Nephron (organoid): ENCODE data around the gene ERCC6L2.
A peak's percentile ranks its signal among the peaks of the same experiment; 100 is the strongest.

Experiments
- H3K27ac Mint-ChIP-seq, 3 experiments: 2 replicates each; pipeline ENCODE4 v1.8.0; 2020; ENCODE audit warnings: mixed read lengths in 3 of 3, mild to moderate bottlenecking in 2 of 3, moderate library complexity in 1 of 3
- H3K27me3 Mint-ChIP-seq: 2 replicates; pipeline ENCODE4 v1.8.0; 2021; ENCODE audit warnings: low read depth, mild to moderate bottlenecking, moderate library complexity, mixed read lengths
- H3K36me3 Mint-ChIP-seq: 2 replicates; pipeline ENCODE4 v1.8.0; 2020; ENCODE audit warnings: low read depth, mixed read lengths
- H3K4me1 Mint-ChIP-seq: 2 replicates; pipeline ENCODE4 v1.8.0; 2020; ENCODE audit warnings: mixed read lengths
- H3K4me3 Mint-ChIP-seq, 3 experiments: 2 replicates each; pipeline ENCODE4 v1.8.0; 2020; ENCODE audit warnings: mild to moderate bottlenecking in 3 of 3, mixed read lengths in 3 of 3, moderate library complexity in 2 of 3
- H3K9me3 Mint-ChIP-seq: 2 replicates; pipeline ENCODE4 v1.8.0; 2020; ENCODE audit warnings: mixed read lengths
- CTCF ChIP-seq, 3 experiments: fragments of 200-600 bp; sonication (generic); IDR thresholded peaks; one replicate each; pipeline ENCODE4 v1.5.0; 2021; ENCODE audit warnings: antibody characterized with exemption in 3 of 3; ENCODE audit not compliant: unreplicated experiment in 3 of 3

Gene ERCC6L2

GRCh38 chr9:95845751-95846150 is 29.7 kb upstream of the ERCC6L2 start:
- Mint-ChIP-seq H3K36me3 (peaks cover 36% of the 10 kb centered on the region), H3K4me3 (no peak overlapping the region), H3K27me3 (no peaks in the 10 kb centered on the region), H3K27ac (no peak overlapping the region), H3K9me3 (no peaks in the 10 kb centered on the region), H3K4me1 (peaks cover 16% of the 10 kb centered on the region)
- TF ChIP-seq CTCF (IDR thresholded peaks at IDR 0.05; ENCODE audit: unreplicated experiment in 3 of 3) = no peak

- no peak for TF ChIP-seq CTCF (IDR thresholded peaks at IDR 0.05; ENCODE audit: unreplicated experiment in 3 of 3)
- no peak overlapping the region for H3K27ac Mint-ChIP-seq
- no peak overlapping the region for H3K4me3 Mint-ChIP-seq
- no peaks in the 10 kb centered on the region for H3K27me3 Mint-ChIP-seq
- H3K4me1 Mint-ChIP-seq = peaks cover 6% of the 10 kb centered on the region
- no peaks in the 10 kb centered on the region for H3K9me3 Mint-ChIP-seq
- H3K36me3 Mint-ChIP-seq = peaks cover 34% of the 10 kb centered on the region
Measured at GRCh38 chr9:95848764-95849163, 26.7 kb upstream of the ERCC6L2 start.

GRCh38 chr9:95852059-95853032 is 23.1 kb upstream of the ERCC6L2 start:
- H3K4me3 Mint-ChIP-seq = no peak overlapping the region
- no peak for TF ChIP-seq CTCF (IDR thresholded peaks at IDR 0.05; ENCODE audit: unreplicated experiment in 3 of 3)
- peak overlapping the region in 1 of 3 experiments; percentile 3 for H3K27ac Mint-ChIP-seq
- H3K9me3 Mint-ChIP-seq = no peaks in the 10 kb centered on the region
- H3K27me3 Mint-ChIP-seq = no peaks in the 10 kb centered on the region
- peaks cover 27% of the 10 kb centered on the region for H3K4me1 Mint-ChIP-seq
- peaks cover 31% of the 10 kb centered on the region for H3K36me3 Mint-ChIP-seq

- peaks cover 42% of the 10 kb centered on the region for H3K4me1 Mint-ChIP-seq
Measured at GRCh38 chr9:95854386-95855020, 21.0 kb upstream of the ERCC6L2 start.

GRCh38 chr9:95855961-95856360 is 19.5 kb upstream of the ERCC6L2 start:
- Mint-ChIP-seq H3K27me3 (no peaks in the 10 kb centered on the region), H3K36me3 (peaks cover under 1% of the 10 kb centered on the region), H3K4me1 (peaks cover 42% of the 10 kb centered on the region), H3K27ac (no peak overlapping the region), H3K4me3 (no peak overlapping the region), H3K9me3 (no peaks in the 10 kb centered on the region)
- TF ChIP-seq CTCF (IDR thresholded peaks at IDR 0.05; ENCODE audit: unreplicated experiment in 3 of 3) = no peak

More at GRCh38 chr9:95854386-95855020, 21.0 kb upstream of the ERCC6L2 start:
- peaks cover 12% of the 10 kb centered on the region for H3K36me3 Mint-ChIP-seq
- no peaks in the 10 kb centered on the region for H3K9me3 Mint-ChIP-seq
- H3K4me3 Mint-ChIP-seq = no peak overlapping the region
- peak overlapping the region in 2 of 3 experiments; percentile 14 to 29 for H3K27ac Mint-ChIP-seq
- H3K27me3 Mint-ChIP-seq = no peaks in the 10 kb centered on the region
- TF ChIP-seq CTCF (IDR thresholded peaks at IDR 0.05; ENCODE audit: unreplicated experiment in 3 of 3) = no peak
